OCI-LY3 (cell line): ENCODE measurements around the gene GRIP2.

Source experiments
- H2AFZ ChIP-seq: fragments of 200-600, 300-600 bp; shearing (Covaris generic); 2 replicates; pipeline ENCODE4 v1.6.0; 2014; ENCODE audit warnings: antibody characterized with exemption, low read depth, low read length
- H3K27ac ChIP-seq: fragments of 200-600, 300-600 bp; sonication (generic); 2 replicates; pipeline ENCODE4 v1.5.1; 2014; ENCODE audit warnings: mild to moderate bottlenecking, low read length, moderate library complexity, mixed read lengths
- H3K27me3 ChIP-seq: fragments of 200-600, 300-600 bp; sonication (generic); 2 replicates; pipeline ENCODE4 v1.6.1; 2014; ENCODE audit warnings: low read depth, low read length, mixed read lengths
- H3K36me3 ChIP-seq: fragments of 200-600, 300-600 bp; sonication (generic); replicated peaks from 2 replicates; pipeline ENCODE3; 2014; ENCODE audit warnings: low read depth, low read length, mixed read lengths
- H3K4me1 ChIP-seq: fragments of 300-600, 200-600 bp; sonication (generic); 2 replicates; pipeline ENCODE4 v1.6.1; 2014; ENCODE audit warnings: low read length, mixed read lengths
- H3K4me2 ChIP-seq: fragments of 200-600, 300-600 bp; sonication (generic); 2 replicates; pipeline ENCODE4 v1.6.1; 2014; ENCODE audit warnings: low read length, mixed read lengths
- H3K4me3 ChIP-seq: fragments of 300-600, 200-600 bp; sonication (generic); 2 replicates; pipeline ENCODE4 v1.5.1; 2014; ENCODE audit warnings: antibody characterized with exemption, mild to moderate bottlenecking, low read length, moderate library complexity
- H3K79me2 ChIP-seq: fragments of 300-600, 200-600 bp; shearing (Covaris generic); 2 replicates; pipeline ENCODE4 v1.6.1; 2014; ENCODE audit warnings: mild to moderate bottlenecking, low read length, mixed read lengths
- H3K9ac ChIP-seq: fragments of 300-600, 200-600 bp; shearing (Covaris generic); 2 replicates; pipeline ENCODE4 v1.6.0; 2014; ENCODE audit warnings: mild to moderate bottlenecking, low read length, moderate library complexity
- H3K9me3 ChIP-seq: fragments of 200-600, 300-600 bp; shearing (Covaris generic); 2 replicates; pipeline ENCODE4 v1.6.1; 2014; ENCODE audit warnings: low read length, mixed read lengths; ENCODE audit not compliant: insufficient read depth
- H4K20me1 ChIP-seq: fragments of 200-600, 300-600 bp; sonication (generic); 2 replicates; pipeline ENCODE4 v1.6.1; 2016; ENCODE audit warnings: low read length, mixed read lengths; ENCODE audit not compliant: insufficient read depth
- EZH2phosphoT487 ChIP-seq: fragments of 200-600 bp; shearing (Covaris generic); IDR thresholded peaks from 2 replicates; pipeline ENCODE4 v1.6.1; 2018; ENCODE audit warnings: antibody characterized with exemption, mixed run types, low read depth
- TF ChIP-seq, protein P1 (sequence below): fragments of 200-600, 300-600 bp; sonication (generic); IDR thresholded peaks from 2 replicates; pipeline ENCODE4 v1.5.1; 2014; ENCODE audit warnings: antibody characterized with exemption, low read length, low read depth

The GRIP2 gene

DNA sequence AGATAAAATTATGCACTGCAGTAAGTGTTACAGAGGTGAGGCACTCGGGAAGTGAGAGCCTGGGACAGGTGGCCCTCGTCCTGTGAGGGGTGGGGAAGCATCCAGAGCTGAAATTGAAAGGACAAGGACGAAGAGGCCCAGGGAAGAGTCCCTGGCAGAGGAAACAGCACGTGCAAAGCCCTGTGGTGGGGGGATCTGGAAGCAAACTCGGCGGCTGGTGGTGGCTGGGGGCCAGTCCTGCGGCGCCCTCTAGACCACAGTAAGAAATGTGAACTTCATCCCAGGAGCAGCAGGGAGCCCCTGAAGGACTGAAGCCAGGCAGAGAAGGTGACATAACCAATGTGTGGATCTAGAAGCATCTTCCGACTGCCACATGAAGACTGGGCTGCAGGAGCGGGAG lies 42.8 kb downstream of the GRIP2 start:
- H3K27ac ChIP-seq = no peak overlapping the region
- no peaks in the 10 kb centered on the region for H3K27me3 ChIP-seq
- H4K20me1 ChIP-seq = no peaks in the 10 kb centered on the region
- no peaks in the 10 kb centered on the region for H3K36me3 ChIP-seq
- H3K4me3 ChIP-seq = no peak overlapping the region
- H3K9me3 ChIP-seq = no peaks in the 10 kb centered on the region
- H3K79me2 ChIP-seq = no peaks in the 10 kb centered on the region
- H2AFZ ChIP-seq = no peak overlapping the region
- no peak overlapping the region for H3K9ac ChIP-seq
- no peak overlapping the region for H3K4me2 ChIP-seq
- H3K4me1 ChIP-seq = no peaks in the 10 kb centered on the region
- TF ChIP-seq EZH2phosphoT487 = no peak
- TF ChIP-seq, protein P1, sequence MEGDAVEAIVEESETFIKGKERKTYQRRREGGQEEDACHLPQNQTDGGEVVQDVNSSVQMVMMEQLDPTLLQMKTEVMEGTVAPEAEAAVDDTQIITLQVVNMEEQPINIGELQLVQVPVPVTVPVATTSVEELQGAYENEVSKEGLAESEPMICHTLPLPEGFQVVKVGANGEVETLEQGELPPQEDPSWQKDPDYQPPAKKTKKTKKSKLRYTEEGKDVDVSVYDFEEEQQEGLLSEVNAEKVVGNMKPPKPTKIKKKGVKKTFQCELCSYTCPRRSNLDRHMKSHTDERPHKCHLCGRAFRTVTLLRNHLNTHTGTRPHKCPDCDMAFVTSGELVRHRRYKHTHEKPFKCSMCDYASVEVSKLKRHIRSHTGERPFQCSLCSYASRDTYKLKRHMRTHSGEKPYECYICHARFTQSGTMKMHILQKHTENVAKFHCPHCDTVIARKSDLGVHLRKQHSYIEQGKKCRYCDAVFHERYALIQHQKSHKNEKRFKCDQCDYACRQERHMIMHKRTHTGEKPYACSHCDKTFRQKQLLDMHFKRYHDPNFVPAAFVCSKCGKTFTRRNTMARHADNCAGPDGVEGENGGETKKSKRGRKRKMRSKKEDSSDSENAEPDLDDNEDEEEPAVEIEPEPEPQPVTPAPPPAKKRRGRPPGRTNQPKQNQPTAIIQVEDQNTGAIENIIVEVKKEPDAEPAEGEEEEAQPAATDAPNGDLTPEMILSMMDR = peak; percentile 23

DNA sequence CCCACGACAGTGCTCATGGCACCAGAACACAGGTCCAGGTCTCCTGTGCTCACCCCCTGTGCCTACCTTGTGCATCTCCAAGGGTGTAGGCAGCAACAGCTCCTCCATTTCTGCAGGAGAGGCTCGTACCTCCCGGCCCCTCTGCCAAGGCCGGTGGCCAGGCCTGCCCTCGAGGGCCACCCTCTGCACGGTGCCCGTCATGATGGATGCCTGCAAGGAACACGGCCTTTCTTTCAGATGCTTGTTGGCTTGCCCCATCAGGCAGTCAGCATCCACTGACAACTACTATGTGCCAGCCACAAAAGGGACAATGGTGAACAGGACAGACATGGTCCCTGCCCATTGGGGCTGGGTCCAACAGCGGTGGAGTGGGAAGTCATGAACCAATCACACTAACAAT lies 43.8 kb downstream of the GRIP2 start:
- H3K36me3 ChIP-seq = no peaks in the 10 kb centered on the region
- no peak overlapping the region for H2AFZ ChIP-seq
- no peaks in the 10 kb centered on the region for H3K9me3 ChIP-seq
- H3K79me2 ChIP-seq = no peaks in the 10 kb centered on the region
- no peak overlapping the region for H3K4me3 ChIP-seq
- H3K9ac ChIP-seq = no peak overlapping the region
- H3K4me2 ChIP-seq = no peak overlapping the region
- H3K27ac ChIP-seq = no peak overlapping the region
- no peaks in the 10 kb centered on the region for H3K4me1 ChIP-seq
- H4K20me1 ChIP-seq = no peaks in the 10 kb centered on the region
- no peaks in the 10 kb centered on the region for H3K27me3 ChIP-seq
- no peak for TF ChIP-seq EZH2phosphoT487
- TF ChIP-seq, protein P1 = no peak

- Histone ChIP-seq H3K4me2 (no peak overlapping the region), H3K27me3 (no peaks in the 10 kb centered on the region), H3K79me2 (no peaks in the 10 kb centered on the region), H3K27ac (no peak overlapping the region), H3K9ac (no peak overlapping the region), H3K4me1 (no peaks in the 10 kb centered on the region), H3K36me3 (peaks cover 4% of the 10 kb centered on the region), H2AFZ (no peak overlapping the region), H4K20me1 (no peaks in the 10 kb centered on the region), H3K9me3 (no peaks in the 10 kb centered on the region), H3K4me3 (no peak overlapping the region)
- no peak for TF ChIP-seq EZH2phosphoT487
- TF ChIP-seq, protein P1 = no peak
These were observed 45.2 kb downstream of the GRIP2 start for GRCh38 chr3:14494973-14495300.

DNA sequence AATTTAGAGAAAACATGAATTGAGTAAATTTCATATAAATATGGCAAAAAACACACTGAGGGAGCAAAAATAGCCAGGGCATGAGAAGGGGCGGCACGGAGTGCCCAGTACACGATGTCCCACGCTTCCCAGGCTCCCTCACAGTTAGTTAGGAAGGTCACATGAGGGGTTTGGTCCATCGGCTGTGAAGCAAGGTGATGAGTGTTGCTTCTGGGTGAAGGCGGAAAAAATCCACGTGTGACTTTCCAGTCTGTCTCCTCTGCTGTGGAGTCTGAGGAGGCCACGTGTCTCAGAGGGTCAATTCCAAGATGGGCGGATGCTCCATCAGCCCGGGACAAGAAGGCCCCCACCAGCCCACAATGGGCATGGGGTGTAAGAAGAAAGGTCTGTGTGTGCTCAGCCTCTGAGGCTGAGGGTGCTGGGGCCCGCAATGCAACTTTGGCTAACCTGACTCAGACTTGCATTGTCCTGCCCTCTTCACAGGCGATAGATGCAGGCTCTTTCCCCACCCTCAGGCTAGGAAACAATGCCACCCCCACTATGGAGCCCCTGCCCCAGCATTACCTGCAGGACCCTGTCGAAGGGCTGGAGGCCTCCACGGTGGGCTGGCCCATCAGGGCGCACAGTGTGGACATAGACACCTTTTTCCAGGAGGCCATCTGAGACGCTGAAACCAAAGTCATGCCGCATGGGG lies 45.7 kb downstream of the GRIP2 start:
- H3K27ac ChIP-seq = no peak overlapping the region

More for the DNA sequence above, 45.7 kb downstream of the GRIP2 start:
- TF ChIP-seq, protein P1 = no peak
- no peak for TF ChIP-seq EZH2phosphoT487
- no peaks in the 10 kb centered on the region for H3K4me1 ChIP-seq
- no peak overlapping the region for H3K4me3 ChIP-seq
- H3K9me3 ChIP-seq = no peaks in the 10 kb centered on the region
- H2AFZ ChIP-seq = no peak overlapping the region
- H3K36me3 ChIP-seq = peaks cover 6% of the 10 kb centered on the region
- H3K4me2 ChIP-seq = no peak overlapping the region
- no peaks in the 10 kb centered on the region for H4K20me1 ChIP-seq
- no peak overlapping the region for H3K9ac ChIP-seq
- H3K79me2 ChIP-seq = no peaks in the 10 kb centered on the region
- H3K27me3 ChIP-seq = no peaks in the 10 kb centered on the region
